ENCODE data around the gene SYT9. TPM values are rescaled to one million over a fixed set of nuclear protein-coding genes. Genes with fewer than 3 reads are reported as not detected.

The SYT9 gene
- total and polyA plus RNA-seq, 2 donors (not counting 3 experiments of a cell fraction or from before 2014, with no cell fraction given): 0.23 TPM; not detected in 1

GRCh38 chr11:7448201-7448600 is 196.5 kb downstream of the SYT9 start:
- no peak for FAIRE-seq
- CTCF ChIA-PET: no interaction called here

More at GRCh38 chr11:7448201-7448600, 196.5 kb downstream of the SYT9 start:
- Histone ChIP-seq H3K9me1 (replicated peaks; ENCODE audit: control insufficient read depth, extremely low read depth, insufficient read depth, low read length) (no peaks in the 10 kb centered on the region), H3K4me3 (replicated peaks in 1 of 3; ENCODE audit: insufficient read depth in 1 of 3, low read depth in 1 of 3, low read length in 3 of 3) (no peak overlapping the region), H3K9ac (replicated peaks; ENCODE audit: extremely low read depth, insufficient read depth, low read length) (no peak overlapping the region), H3K36me3 (ENCODE audit: control insufficient read depth in 2 of 2, extremely low read depth in 1 of 2, insufficient read depth in 2 of 2, low read length in 2 of 2) (no peaks in the 10 kb centered on the region), H3K4me1 (ENCODE audit: control insufficient read depth, extremely low read depth, insufficient read depth, low read length) (no peaks in the 10 kb centered on the region), H3K27me3 (ENCODE audit: control insufficient read depth in 2 of 2, insufficient read depth in 2 of 2, low read length in 2 of 2) (peaks cover 2 to 4% of the 10 kb centered on the region in 2 experiments), H3K9me3 (replicated peaks; ENCODE audit: control insufficient read depth, insufficient read depth, low read length) (no peaks in the 10 kb centered on the region), H3K27ac (ENCODE audit: insufficient read depth, low read depth, low read length) (no peak overlapping the region), H2AFZ (ENCODE audit: low read depth, low read length) (no peak overlapping the region), H3K79me2 (ENCODE audit: control insufficient read depth, insufficient read depth, low read length) (no peaks in the 10 kb centered on the region), H3K4me2 (ENCODE audit: insufficient read depth, low read length) (no peak overlapping the region), H4K20me1 (replicated peaks; ENCODE audit: control insufficient read depth, extremely low read depth, insufficient read depth, low read length) (no peaks in the 10 kb centered on the region)
- intact Hi-C loops (cut with micrococcal nuclease) (loop anchor here (10.0 kb wide), 1 partner anchor 247 kb away; no protein-coding TSS in a partner anchor), dilution Hi-C loops (cut with MboI; ENCODE audit: extremely low pct_ligation_motif_present, low sequenced_read_pairs) (no loop called here)
- POLR2A ChIA-PET: no interaction called here
- TF ChIP-seq, protein P1, sequence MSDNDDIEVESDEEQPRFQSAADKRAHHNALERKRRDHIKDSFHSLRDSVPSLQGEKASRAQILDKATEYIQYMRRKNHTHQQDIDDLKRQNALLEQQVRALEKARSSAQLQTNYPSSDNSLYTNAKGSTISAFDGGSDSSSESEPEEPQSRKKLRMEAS (IDR thresholded peaks at IDR 0.05; ENCODE audit: insufficient read depth, insufficient read length): no peak
- TF ChIP-seq MYC (IDR thresholded peaks at IDR 0.05; ENCODE audit: low read depth, low read length) (no peak), JUN (IDR thresholded peaks at IDR 0.05; ENCODE audit: borderline replicate concordance, insufficient read depth, insufficient read length, low read depth) (no peak), POLR2A (IDR thresholded peaks at IDR 0.05; ENCODE audit: low read depth, low read length) (no peak), EZH2 (IDR thresholded peaks at IDR 0.05; ENCODE audit: borderline replicate concordance, low read depth, low read length, severe bottlenecking) (no peak), POLR2AphosphoS5 (IDR thresholded peaks at IDR 0.05; ENCODE audit: insufficient read depth, low read depth, low read length) (no peak), FOS (IDR thresholded peaks at IDR 0.05; ENCODE audit: borderline replicate concordance, insufficient read depth, low read length) (no peak), GATA2 (IDR thresholded peaks at IDR 0.05; ENCODE audit: insufficient read depth, insufficient read length, low read depth, low read length) (no peak)
- TF ChIP-seq, protein P2, sequence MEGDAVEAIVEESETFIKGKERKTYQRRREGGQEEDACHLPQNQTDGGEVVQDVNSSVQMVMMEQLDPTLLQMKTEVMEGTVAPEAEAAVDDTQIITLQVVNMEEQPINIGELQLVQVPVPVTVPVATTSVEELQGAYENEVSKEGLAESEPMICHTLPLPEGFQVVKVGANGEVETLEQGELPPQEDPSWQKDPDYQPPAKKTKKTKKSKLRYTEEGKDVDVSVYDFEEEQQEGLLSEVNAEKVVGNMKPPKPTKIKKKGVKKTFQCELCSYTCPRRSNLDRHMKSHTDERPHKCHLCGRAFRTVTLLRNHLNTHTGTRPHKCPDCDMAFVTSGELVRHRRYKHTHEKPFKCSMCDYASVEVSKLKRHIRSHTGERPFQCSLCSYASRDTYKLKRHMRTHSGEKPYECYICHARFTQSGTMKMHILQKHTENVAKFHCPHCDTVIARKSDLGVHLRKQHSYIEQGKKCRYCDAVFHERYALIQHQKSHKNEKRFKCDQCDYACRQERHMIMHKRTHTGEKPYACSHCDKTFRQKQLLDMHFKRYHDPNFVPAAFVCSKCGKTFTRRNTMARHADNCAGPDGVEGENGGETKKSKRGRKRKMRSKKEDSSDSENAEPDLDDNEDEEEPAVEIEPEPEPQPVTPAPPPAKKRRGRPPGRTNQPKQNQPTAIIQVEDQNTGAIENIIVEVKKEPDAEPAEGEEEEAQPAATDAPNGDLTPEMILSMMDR (IDR thresholded peaks at IDR 0.05; ENCODE audit: extremely low read depth in 1 of 2, insufficient read depth in 1 of 2, low read depth in 1 of 2, low read length in 2 of 2): no peak
- DNase-seq (ENCODE audit: low read depth, low spot score): no peak
- BruUV-seq (replicated peaks): no TSS peak

Measured in endothelial cell of umbilical vein (primary cell).